ENCODE measurements around the gene GDPD5.
A peak's percentile ranks its signal among the peaks of the same experiment; 100 is the strongest.

GDPD5 gene

DNA sequence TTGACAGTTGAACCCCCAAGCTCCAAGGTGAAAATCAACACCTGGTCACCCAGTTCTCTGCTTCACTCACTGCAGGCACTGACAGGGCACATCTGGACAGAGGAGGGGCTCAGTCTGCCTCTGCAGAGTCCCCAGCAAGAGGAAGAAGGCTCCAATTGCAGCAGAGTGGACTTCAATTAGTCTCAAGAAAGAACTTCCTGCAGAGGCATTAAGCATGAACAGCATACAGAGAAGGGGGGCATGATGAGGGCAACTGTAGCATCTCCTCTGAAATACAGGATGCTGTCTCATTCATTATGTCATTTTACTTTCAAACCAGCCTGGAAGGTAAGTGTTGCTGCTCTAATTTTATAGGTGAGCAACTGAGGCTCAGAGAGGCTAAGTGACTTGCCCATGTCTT, 11.1 kb downstream of the GDPD5 start:
- no peak for DNase-seq

DNA sequence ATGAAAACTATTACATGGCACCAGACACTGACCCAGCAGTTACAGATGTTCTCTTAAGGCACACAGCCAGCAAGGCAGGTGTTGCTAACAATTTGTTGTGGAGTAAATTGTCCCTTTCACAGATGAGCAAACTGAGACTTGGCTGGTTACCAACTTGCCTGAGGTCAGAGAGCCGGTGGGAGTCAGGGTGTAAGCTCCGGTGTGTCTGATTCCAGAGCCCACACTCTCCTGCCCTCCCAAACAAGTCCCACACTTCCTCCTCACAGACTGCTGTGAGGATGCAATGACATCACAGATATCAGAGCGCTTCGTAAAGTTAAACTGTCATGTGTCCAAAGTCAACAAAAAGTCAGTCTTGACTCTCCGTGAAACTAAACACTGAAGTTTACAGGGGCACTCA, 12.5 kb downstream of the GDPD5 start:
- DNase-seq, result no peak

DNA sequence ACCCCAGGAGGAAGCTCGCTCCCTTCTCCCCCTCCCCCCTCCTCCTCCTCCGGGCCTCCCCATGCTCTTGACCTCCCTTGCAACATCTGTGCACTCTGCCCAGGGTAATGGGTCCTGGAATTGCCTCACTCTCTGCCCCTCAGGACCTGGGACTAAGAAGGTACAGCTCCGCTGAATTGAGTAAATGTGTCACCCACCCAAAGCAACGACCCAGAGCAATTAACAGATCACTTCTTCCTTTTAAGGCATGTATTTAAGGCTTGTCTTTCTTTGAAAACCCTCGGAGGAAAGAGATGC, 15.1 kb downstream of the GDPD5 start:
- no peak for DNase-seq

DNA sequence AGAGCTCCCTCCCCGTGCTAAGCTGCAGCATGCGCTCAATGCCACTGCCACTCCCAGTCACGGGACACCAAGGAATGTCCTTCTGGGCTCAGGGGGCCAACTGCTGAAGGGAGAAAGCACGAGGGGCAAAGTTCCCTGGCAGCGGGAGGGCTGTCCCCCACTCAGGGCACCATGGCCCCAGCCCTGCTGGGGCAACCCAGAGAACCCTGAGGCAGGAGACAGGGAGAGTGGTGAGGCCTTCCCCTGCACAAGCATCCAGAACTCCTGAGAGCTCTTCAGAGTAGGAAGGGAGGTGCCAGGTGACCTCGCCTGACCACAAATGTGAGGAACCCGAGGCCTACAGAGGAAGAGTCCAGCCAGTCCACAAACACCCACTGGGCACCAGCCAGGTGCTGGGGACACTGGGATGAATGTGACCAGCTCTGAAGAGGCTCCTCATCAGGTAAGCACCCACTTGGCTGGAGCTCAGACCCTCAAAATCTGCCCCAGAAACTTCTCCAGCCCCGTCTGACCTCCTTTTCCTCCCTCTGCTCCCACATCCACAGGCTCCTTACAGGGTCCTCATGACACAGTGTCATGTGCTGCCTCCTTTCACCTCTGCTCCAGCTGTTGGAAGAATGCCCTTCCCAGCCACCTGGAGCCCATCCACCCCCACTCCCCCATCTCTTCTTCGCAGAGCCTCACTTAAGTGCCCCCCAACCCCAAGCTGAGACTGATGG, 15.6 kb downstream of the GDPD5 start:
- no peak for DNase-seq

DNA sequence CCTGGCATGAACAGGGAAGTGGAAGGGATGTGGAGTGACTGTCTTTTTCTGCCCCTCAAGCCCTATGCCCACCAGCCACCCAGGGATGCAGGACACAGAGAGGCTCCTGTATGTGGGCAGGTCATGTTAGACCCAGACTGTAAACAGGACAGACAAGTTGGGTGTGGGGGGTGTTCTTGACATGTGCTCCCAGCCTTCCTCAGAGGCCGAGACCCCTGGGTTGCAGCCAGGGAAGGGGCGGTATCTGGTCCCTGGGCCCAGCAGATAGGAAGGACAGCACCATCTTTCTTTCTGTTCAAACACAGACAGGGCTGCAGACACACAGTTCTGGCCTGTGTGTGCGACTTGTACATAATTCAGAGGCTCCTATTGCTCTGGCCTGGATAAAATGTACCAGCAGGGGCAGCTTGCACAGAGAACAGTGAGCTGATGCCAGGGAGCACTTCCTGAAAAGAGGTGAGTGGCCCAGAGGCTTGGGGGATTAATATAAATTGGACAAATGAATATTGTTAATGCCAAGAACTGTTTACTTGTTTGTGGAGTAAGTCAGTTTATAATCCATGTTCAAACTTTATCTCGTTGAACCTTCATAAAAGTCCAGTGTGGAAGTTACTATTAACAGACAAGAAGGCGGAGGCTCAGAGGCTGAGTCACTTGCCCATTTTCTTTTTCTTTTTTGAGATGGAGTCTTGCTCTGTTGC, 16.6 kb downstream of the GDPD5 start:
- no peak for DNase-seq

DNA sequence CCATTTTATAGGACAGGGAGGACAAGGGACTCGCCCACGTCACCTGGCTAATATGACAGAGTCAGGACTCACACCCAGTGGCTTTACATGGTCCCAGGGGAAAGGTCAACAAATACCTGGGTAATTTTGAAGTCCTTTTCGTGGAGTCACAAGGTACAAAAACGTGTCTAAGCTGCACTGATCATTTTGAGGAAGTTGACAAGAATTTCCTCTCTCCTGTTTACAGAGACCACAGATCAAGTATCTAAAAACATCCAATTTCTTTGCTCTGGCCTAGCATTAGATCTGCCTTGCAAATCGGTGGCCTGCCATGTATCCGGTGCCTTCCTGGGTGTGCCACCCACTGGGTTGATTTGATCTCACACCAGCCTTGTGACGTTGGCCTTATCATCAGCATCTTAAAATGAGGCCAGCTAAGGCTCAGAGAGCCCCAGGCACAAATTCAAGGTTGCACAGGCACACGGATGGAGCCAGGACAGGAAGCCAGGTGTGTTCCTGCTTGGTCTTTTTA, 17.6 kb downstream of the GDPD5 start:
- no peak for DNase-seq

DNA sequence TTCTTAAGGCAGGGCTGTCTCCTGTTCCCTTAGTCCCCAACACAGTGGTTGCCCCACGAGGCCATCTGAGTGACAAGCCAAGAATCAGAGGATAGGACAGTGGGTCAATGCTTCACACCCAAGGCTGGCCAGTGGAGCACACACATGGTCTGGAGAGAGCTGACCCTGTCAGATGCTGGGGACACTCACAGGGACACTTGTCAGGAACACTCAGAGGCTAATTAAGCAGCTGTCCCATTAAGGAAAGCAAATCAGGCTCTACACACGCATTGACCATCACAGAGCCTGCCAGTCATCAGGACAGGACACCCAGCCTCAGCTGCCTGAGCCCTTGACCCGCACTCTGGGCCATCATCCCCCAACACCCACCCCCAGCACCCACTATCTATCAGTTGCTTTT, 18.2 kb downstream of the GDPD5 start:
- no peak for DNase-seq

DNA sequence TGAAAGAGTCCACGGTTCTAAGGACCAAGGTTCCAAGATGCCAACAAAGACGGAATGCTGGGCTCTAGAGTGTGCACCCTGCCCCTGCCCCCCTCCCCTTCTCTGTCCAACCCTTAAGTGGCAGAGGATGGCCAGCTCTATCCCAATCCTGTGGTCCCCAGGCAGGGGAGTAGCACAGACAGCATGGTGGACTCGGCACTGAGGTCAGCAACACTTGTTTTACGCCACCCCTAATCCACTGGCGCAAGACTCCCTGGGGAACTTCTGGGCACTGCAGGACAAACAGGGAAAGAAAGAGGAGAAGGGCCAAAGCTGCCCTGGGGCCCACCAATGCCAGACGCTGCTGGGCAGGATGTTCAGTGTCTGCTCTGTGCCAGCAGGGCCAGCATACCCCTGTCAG, 18.9 kb downstream of the GDPD5 start:
- no peak for DNase-seq

DNA sequence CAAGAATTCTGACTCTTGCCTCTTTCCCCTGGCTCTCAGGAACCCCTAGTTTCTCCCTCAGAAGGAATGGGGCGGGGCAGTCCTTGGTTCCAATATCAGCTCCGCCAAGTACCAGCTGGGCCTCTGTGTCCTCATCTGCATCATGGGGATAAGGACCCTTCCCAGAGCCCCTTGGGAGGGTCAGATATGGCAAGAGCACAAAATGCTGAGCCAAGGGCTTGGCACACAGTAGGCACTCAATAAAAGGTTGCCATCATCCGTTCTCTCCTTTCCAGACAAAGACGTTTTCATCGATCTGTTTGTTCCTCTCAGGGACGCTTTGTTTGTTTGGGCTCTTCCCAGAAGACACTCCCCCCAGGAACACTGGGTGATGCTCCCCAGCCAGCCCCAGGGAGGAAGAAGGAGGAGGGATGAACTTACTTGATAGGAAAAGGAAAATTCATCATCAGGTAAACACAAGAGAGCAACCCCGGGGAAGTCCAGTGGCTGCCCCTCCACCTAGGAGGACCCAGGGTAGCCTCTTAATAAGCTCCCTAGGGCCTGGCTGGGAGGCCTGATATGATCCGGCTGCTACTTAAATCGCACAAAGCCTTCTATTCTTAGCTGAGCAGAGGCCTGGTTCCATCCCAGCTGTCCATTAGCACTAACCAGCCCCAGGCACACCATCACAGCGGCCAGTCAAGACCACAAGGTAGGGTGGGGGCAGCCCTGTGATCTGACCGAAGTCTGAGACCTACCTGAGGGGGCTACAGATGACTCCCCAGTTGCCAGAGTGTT, 19.6 kb downstream of the GDPD5 start:
- DNase-seq, result no peak

DNA sequence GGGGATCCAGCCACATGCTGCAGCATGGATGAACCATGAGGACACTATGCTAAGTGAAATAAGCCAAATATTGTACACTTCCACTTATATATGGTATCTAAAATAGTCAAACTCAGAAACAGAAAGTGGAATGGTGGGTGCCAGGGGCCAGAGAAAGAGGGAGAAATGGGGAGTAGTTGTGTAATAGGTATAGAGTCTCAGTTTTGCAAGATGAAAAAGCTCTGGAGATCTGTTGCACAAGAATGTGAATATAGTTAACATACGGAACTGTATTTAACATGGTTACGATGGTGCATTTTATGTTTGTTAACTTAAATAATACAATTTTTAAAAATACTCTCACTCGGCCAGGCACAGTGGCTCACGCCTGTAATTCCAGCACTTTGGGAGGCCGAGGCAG, 21.2 kb downstream of the GDPD5 start:
- DNase-seq, result no peak

DNA sequence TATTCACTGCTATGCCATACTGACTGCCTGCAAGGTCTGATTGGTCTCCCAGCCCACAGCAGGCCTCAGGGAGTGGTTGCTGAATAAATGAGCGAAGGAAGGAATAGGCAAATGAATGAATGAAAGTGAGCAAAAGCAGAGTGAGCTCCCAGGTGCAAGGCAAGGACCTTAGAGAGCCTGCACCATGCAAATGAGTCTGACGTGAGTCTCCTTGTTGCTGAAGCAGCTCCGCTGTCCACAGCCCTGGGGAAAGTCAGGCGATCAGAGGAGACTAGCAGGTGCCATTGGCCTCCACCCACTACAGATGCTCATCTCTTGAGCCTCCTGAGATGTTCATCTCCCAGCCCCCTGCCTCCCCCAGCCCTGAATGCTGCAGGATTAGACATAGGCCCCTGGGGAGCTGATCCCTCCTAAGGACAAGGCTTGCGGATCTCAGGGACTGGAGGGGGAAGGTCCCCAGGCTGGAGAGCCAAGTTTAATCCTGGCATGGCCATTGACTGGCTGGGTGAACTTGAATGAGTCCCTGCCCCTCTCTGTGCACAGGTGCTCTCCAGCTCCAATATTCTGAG, 22.1 kb downstream of the GDPD5 start:
- peak; percentile 47 for DNase-seq

DNA sequence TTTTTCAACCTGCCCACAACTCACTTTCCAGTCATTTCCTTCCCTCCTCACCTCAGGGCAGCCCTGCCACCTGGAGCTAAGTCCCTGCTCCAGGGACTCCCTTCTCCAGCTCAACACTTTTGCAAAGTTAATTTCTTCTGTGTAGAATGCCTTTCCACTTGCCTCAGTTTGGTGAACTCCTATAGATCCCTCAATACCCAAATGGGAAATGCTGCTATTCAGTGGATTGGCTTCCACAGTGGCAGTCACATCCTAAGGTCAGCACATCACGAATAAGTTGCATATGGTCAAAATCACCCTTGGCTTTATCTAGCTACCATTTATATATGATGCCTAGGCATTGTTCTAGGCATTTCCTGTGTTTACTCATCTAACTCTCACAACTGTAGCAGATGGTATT, 23.6 kb downstream of the GDPD5 start:
- no peak for DNase-seq

DNA sequence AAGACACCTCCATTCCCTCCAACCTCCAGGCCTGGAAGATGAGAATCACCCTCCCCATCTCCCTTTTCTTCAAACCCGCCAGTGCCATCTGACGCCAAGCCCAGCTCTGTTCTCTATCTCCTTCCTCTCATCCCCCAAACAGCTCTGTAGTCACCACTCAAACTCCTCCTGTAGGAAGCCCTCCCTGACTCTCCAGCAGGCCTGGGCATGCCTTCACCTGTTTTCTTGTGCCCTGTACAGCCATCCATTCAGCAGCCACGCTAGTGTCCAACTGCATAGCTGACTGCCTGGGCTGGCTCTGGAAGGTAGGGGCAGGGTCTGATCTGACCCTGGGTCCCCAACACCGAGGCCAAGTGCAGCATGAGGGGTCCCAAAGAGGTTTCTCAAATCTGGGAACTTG, 25.0 kb downstream of the GDPD5 start:
- no peak for DNase-seq

DNA sequence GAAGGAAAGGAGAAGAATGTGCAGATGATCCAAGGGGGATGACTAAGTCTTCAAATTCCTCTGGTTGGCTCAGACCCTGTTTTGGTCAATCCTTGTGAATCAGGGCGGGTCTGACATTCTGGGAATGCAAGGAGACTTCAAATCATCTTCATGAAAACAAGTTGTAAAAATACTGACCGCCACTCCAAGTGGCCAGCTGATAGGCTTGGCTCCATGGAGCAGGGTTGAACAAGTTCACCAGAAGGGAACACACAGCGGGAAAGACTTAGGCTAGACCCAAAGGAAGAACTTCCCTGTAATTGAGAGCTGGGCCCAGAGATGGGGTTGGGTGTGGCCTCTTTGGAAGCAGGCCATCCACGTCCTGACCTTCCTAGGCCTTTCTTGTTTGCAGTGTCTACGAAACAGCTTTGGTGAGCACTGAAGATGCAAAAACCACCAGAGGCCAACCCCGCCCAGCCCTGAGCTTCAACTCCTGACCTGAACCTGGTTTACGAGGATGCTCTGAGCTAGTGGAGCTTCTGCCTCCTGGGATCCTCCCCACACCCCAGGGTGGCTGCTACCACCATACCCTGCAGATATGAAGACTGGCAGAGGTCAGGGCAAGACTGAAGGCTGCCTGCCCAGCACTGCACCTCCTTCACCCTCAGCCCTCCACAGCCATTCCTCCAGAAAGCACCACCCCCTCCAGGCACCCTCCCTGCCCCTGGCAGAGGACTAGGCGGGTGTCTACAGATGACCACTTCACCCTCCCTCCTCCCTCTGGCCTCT, 26.1 kb downstream of the GDPD5 start:
- DNase-seq, result no peak

DNA sequence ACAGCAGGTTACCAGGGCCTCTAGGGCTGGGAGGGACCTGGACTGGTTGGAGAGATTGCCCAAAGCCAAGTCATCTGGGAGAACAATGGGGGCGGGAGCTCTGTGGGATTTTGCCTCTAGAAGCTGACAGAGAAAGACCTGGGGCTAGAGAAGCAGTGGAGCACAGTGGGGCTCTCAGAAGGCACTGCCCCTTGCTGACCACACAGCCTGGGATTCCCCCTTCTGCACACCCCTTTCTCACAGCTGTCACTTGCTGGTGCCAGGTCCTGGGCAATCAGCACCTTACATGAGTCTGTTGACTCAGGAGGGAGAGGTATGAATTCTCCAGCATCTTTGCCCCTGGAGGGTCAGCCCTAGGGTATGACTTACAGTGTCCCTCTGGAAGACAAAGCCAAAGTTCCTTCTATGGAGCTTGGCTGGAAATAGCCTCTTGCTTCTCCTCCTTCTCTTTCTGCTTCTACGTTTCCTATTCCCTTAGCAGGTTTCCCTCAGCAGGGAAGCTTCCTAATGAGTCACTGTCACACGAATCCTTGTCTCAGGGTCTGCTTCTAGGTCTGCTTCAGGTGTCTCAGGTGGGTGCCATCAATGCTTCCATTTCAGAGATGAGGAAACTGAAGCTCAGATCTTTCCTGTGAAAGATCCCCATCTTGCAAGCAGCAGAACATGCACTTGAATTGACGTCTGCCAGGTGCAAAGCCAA, 27.0 kb downstream of the GDPD5 start:
- no peak for DNase-seq

DNA sequence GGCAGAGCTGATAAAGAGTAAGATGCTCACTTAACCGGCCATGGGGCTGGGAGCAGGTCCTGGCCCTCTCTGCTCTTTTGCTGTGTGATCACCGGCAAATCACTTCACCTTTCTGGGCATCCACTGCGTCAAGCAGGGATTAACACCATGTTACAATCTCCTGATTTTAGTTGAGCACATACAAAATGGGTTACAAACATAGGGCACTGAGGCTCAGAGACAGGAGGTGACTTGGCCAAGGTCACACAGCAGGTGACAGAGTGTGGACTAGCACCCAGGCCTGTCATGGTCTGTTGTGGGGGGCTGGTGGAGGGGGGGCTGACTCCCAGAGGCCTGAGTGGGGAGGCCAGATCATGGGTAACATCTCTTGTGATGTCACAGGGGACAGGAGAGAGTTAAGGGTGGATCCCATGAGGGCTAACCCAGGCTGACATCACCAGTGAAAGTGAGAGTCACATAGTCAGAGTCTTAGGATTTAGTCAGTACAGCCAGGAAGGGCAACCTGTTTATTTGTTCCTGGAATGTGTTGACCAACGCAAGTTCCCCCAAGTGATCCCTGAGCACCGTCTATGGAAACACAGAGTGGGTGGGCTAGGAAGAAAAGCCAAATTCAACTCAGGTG, 27.8 kb downstream of the GDPD5 start:
- no peak for DNase-seq

DNA sequence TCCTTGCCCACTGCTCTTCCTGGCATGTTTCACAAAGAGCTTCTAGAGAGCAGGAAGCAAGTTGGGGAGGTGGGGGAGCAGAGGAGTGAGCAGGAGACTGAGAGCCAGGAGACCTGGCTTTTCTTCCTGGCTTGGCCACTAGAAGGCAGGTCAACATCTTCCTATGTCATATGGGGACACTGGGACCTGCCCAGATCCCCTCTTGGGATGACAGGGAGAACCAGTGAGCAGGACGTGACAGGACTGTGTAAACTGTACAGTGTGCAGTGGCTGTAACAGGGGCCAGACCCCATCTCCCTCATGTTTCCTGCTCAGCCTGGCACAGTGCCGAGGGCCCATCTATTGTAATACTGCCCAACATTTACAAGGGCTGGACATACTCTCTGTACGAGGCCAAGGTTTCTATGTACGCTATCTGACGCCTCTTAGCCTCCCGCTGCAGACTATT, 29.4 kb downstream of the GDPD5 start:
- no peak for DNase-seq

DNA sequence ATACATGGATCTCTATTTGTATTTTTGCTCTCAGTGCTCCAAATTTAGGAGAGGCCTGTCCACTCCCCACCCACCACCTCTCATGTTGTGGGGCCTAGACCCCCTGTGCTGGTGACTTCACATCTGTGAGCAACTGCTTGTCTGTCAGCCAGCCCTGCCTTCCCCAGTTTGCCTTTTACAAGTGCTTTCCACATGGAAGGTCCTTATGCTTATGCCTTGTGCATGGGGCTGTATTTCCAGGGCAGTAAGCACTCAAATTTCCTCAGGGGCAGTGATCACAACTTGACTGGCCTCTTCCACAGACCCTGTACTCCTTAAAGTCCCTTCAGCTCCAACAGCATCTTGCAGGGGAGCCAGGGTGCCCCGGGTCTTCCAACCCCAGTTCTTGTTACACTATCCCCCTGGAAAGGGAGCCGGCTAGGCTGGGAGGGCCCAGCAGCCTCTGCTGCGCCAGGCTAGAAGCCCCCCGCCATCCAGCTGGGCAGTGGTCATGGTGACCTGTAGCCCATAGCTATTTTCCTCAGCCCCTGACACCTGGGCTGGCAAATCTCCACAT, 29.9 kb downstream of the GDPD5 start:
- DNase-seq, result no peak

DNA sequence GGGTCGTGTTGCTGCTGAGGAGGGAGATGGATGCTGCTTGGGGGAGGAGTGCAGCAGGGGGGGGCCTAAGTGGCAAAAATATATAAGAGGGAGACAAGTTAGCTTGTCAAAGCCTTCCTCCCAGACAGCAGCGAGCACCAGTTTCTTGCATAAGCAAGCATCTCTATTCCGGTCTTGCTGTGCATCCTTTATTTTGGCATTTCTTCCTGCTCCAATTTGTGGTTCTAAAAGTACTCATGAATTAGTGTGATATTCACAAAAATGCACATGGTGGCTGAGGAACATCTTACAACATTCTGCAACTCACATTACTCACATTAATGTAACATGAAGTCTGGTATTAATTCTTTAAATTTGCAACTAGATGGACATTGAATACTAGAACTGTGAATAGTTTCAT, 32.1 kb downstream of the GDPD5 start:
- DNase-seq, result no peak

DNA sequence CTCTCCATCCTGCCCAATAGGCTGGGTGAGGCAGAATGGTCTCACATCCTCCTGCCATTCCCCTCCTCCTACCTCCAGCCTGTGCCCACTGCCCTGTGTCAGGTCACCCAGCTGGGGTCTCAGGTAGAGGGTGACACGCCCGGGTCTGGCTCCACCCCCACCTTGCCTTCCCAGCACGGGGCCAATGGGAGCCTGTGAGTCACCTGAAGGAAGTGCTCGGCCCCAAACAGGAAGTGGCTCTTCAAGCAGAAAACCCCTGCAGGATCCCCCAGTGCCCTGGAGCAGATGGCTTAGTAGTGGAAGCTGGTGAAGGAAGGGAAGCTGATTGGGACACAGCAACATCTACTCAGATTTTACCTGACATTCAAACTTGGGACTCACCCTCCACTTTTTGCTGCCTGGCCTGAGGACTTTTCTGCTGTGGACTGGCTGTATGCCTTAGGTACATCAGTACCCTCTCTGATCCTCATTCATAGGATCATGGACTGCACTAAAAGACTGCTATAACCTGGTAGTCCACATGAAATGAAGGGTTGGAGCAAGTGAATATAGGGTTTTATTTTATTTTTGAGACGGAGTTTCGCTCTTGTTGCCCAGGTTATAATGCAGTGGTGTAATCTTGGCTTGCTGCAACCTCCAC, 33.4 kb downstream of the GDPD5 start:
- no peak for DNase-seq

DNA sequence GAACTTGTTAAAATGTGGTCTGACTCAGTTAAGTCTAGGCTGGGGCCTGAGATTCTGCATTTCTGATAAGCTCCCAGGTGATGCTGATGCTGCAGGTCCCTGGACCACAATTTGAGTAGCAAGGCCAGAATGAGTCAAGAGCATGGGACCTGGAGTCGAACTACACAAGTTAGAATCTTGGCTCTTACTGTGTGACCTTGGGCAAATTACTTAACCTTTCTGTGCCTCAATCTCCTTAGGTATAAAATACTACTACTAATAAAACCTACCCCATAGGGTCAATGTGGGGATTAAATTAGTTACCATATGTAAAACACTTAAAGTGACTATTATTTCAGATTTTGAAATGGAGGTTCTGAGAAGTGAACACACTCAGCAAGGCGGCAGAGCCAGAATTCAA, 34.3 kb downstream of the GDPD5 start:
- no peak for DNase-seq

Measured in NCI-H526 treated with DMSO at 0.1 percent for 48 hours (cell line).